Lower leg skin (tissue), 4 donors: ENCODE data around the gene WBP1. TPM values are rescaled to one million over a fixed set of nuclear protein-coding genes. Genes with fewer than 3 reads are reported as not detected.
A peak's percentile ranks its signal among the peaks of the same experiment; 100 is the strongest.

ENCODE experiments used
- DNase-seq, 2 donors: peaks; one replicate each; pipeline ENCODE4 v3.0.0-alpha.2; 2019; ENCODE audit warnings: low spot score in 2 of 2
- H3K4me3 ChIP-seq: fragments of 200-600 bp; sonication (generic); 2 replicates; pipeline ENCODE4 v1.5.1; 2017; ENCODE audit warnings: mild to moderate bottlenecking, low read depth; ENCODE audit not compliant: poor library complexity, severe bottlenecking
- POLR2A ChIP-seq, 2 donors: fragments of 450-650 bp; IDR thresholded peaks; one replicate each; pipeline ENCODE4 v1.6.1; 2016 to 2017; ENCODE audit warnings: antibody characterized with exemption in 2 of 2, mild to moderate bottlenecking in 1 of 2, moderate library complexity in 1 of 2
- WGBS, 2 donors: methylation state at CpG; one replicate each; pipeline ENCODE4 v1.1.5; 2018; 5-methylcytosine and 5-hydroxymethylcytosine counted together
- intact Hi-C: fragments of 100-400 bp; cut with DNase I; formaldehyde crosslinking; loops from one replicate; pipeline ENCODE4 v1.15.0; 2023; ENCODE audit warnings: low total_unique reads
- total RNA-seq, 4 donors: library from RNA; depleted of rRNA; stranded (reverse); fragments of >200 nt; gene quantifications; one replicate each; pipeline ENCODE4 v1.1.0, GENCODE V29; 2016
- TF ChIP-seq, protein P1 (sequence below), 3 donors: fragments of 450-650 bp; IDR thresholded peaks; one replicate each; pipeline ENCODE4 v1.5.1; 2016; ENCODE audit warnings: antibody characterized with exemption in 3 of 3, mild to moderate bottlenecking in 3 of 3, moderate library complexity in 2 of 3

Gene WBP1
- total RNA-seq, 4 donors from 2014 or later: 35.9 to 44.9 (median 38.1) TPM

DNA sequence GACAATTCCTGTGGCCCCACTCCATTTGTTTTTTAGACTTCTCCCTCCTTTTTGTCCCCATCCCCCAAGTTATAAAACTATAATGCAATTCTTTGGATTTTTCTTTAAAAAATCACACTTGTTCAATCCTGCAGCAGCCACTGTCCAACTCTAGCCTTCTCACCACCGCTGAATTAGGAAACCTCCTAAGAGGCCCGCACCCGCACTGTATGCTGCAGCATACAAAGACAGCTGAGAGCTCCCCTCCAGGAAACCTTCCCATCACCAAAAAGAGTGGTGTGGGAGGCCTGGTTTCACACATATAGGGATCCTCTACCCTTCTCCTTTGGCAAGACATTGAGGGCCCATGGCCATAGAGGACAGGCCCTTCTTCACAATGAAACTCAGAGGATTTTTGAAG lies 46.4 kb downstream of the WBP1 start:
- TF ChIP-seq, protein P1, sequence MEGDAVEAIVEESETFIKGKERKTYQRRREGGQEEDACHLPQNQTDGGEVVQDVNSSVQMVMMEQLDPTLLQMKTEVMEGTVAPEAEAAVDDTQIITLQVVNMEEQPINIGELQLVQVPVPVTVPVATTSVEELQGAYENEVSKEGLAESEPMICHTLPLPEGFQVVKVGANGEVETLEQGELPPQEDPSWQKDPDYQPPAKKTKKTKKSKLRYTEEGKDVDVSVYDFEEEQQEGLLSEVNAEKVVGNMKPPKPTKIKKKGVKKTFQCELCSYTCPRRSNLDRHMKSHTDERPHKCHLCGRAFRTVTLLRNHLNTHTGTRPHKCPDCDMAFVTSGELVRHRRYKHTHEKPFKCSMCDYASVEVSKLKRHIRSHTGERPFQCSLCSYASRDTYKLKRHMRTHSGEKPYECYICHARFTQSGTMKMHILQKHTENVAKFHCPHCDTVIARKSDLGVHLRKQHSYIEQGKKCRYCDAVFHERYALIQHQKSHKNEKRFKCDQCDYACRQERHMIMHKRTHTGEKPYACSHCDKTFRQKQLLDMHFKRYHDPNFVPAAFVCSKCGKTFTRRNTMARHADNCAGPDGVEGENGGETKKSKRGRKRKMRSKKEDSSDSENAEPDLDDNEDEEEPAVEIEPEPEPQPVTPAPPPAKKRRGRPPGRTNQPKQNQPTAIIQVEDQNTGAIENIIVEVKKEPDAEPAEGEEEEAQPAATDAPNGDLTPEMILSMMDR (IDR thresholded peaks at IDR 0.05): no peak
- no peak for TF ChIP-seq POLR2A (IDR thresholded peaks at IDR 0.05)
- 95 to 98% methylated on average over 3 of the region's 3 CpGs for WGBS, 2 donors
- intact Hi-C loops: no loop called here
- DNase-seq: no peak
- no peak overlapping the region for H3K4me3 ChIP-seq

GRCh38 chr2:74505448-74506246 lies 47.4 kb downstream of the WBP1 start:
- DNase-seq: no peak
- intact Hi-C loops: no loop called here
- no peak for TF ChIP-seq POLR2A (IDR thresholded peaks at IDR 0.05)
- TF ChIP-seq, protein P1 (IDR thresholded peaks at IDR 0.05): no peak
- 93 to 95% methylated on average over 14 of the region's 14 CpGs for WGBS, 2 donors
- no peak overlapping the region for H3K4me3 ChIP-seq

DNA sequence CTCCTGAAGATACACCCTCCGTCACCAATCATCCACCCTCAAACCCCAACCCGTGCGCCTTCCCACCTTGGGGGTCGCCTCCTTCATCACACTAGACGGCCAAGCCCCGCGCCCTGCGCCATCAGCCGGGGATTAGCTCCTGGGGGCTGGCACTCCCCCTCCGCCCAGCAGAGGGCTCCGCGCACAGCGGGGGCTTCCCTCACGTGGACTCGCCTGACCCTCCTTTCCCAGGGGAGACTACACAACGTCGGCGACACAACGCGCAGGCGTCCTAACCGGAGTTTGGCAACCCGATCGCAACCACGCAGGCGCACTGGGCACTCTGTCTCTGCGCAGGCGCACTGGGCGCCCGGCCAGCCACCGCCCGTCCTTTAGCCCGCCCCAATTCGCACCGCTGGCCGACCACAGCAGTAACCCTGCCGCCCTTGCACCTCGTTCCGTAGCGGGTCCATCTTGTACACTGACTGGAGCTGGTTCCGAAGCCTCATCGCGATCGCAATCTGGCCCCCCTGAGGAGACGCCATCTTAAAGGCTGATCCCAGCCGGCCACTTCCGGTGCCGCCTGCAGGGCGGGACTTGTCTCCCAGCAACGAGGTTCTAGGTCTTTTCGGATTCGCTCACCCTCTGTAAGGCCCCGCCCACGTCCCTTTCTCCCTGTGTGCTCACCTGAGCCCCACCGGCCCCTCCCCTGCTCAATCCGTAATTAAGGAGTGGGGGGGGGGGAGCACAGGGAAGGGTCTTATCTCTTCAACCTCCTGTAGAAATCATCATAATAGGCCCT lies 49.1 kb downstream of the WBP1 start, which contains the start of gene PCGF1:
Gene PCGF1 (minus strand): TSS at position 551 of the 781 bp plus-strand sequence. CDS start 27 bp downstream, at position 524.
- peak; percentile 99 to 100 for DNase-seq
- H3K4me3 ChIP-seq: peak within 1 kb of the TSS; percentile 67
- TF ChIP-seq POLR2A (IDR thresholded peaks at IDR 0.05): no peak
- TF ChIP-seq, protein P1 (IDR thresholded peaks at IDR 0.05): peak in 1 of 3 donors; percentile 27
- intact Hi-C loops: no loop called here
- WGBS, 2 donors: 1% methylated on average over 24 to 46 of the region's 56 CpGs

DNA sequence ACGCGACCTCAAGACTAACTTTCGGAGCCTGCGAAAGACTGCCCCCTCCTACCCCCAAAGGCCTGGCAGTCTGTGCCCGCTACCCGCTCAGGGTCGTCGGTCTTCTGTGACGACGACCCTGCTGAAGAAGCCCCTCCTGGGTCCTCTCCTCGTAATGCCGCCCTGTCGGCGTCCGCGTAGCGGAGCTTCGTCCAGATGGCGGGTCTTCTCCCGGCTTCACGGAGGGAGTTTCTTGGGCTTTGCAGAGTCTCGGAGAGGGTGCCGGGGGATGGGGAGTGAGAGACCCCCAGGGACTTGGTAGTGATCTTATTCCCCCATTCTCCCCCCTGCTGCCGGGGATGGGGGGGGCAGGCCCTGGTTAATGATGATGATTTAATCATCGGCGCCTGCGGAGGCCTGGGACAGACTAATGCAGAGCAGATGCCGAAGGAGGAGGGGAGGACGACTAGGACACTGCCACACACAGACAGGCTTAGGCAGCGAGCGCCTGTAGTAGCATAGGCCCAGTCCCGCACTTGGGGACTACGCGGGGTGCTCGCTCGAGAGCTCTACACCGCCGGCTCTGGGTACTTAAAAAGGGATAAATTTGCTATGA lies 49.8 kb downstream of the WBP1 start:
- no peak for TF ChIP-seq POLR2A (IDR thresholded peaks at IDR 0.05)
- TF ChIP-seq, protein P1 (IDR thresholded peaks at IDR 0.05): no peak
- 7 to 12% methylated on average over 35 to 38 of the region's 38 CpGs for WGBS, 2 donors
- peak overlapping the region; percentile 67 for H3K4me3 ChIP-seq
- no peak for DNase-seq
- intact Hi-C loops: no loop called here

GRCh38 chr2:74510272-74510671 lies 52.0 kb downstream of the WBP1 start:
- TF ChIP-seq, protein P1 (IDR thresholded peaks at IDR 0.05): no peak
- TF ChIP-seq POLR2A (IDR thresholded peaks at IDR 0.05): no peak
- H3K4me3 ChIP-seq: no peak overlapping the region
- intact Hi-C loops: no loop called here
- WGBS, 2 donors: 92 to 96% methylated on average over 4 of the region's 4 CpGs
- no peak for DNase-seq

Other genes starting within 250 kb of the WBP1 start
- gene SLC4A5, start 115.0 kb upstream of the WBP1 start, total RNA-seq: 1 to 10 TPM; 3.0 to 5.6 (median 3.7) TPM
- 100 to 1,000 TPM in 1 of 4 donors, 10 to 100 TPM in 3; 76.5 to 106 (median 95.8) TPM for gene DCTN1, start 78.1 kb upstream of the WBP1 start, total RNA-seq
- gene C2orf81, start 36.8 kb upstream of the WBP1 start, total RNA-seq: 1 to 10 TPM in 3 of 4 donors, under 1 TPM in 1; 0.34 to 2.4 (median 1.2) TPM
- 10 to 100 TPM in 1 of 4 donors, 1 to 10 TPM in 3; 5.5 to 13.3 (median 8.0) TPM for gene WDR54, start 36.7 kb upstream of the WBP1 start, total RNA-seq
- gene RTKN, start 16.5 kb upstream of the WBP1 start, total RNA-seq: 10 to 100 TPM; 44.9 to 71.8 (median 48.3) TPM
- gene INO80B, start 3.4 kb upstream of the WBP1 start, total RNA-seq: 10 to 100 TPM; 19.3 to 39.6 (median 31.8) TPM
- 10 to 100 TPM; 49.5 to 57.4 (median 52.5) TPM for gene MOGS, start 6.9 kb downstream of the WBP1 start, total RNA-seq
- 10 to 100 TPM; 24.9 to 70.0 (median 29.5) TPM for gene MRPL53, start 14.2 kb downstream of the WBP1 start, total RNA-seq
- 10 to 100 TPM; 11.7 to 16.1 (median 13.4) TPM for gene CCDC142, start 24.6 kb downstream of the WBP1 start, total RNA-seq
- 10 to 100 TPM; 18.4 to 26.1 (median 21.9) TPM for gene TTC31, start 24.6 kb downstream of the WBP1 start, total RNA-seq
- 1 to 10 TPM in 1 of 4 donors, under 1 TPM in 1, not detected in 2; 0.55 to 1.2 TPM for gene LBX2, start 41.2 kb downstream of the WBP1 start, total RNA-seq
- 10 to 100 TPM; 13.3 to 38.4 (median 24.1) TPM for gene PCGF1, start 49.3 kb downstream of the WBP1 start, total RNA-seq
- not detected for gene TLX2, start 56.0 kb downstream of the WBP1 start, total RNA-seq
- gene DQX1, start 67.8 kb downstream of the WBP1 start, total RNA-seq: 1 to 10 TPM; 1.9 to 8.0 (median 6.2) TPM
- 100 to 1,000 TPM in 3 of 4 donors, 10 to 100 TPM in 1; 94.0 to 116 (median 112) TPM for gene AUP1, start 71.3 kb downstream of the WBP1 start, total RNA-seq
- 10 to 100 TPM; 22.6 to 28.6 (median 25.2) TPM for gene HTRA2, start 71.5 kb downstream of the WBP1 start, total RNA-seq
- 1 to 10 TPM in 3 of 4 donors, under 1 TPM in 1; 0.17 to 2.5 (median 1.4) TPM for gene LOXL3, start 95.5 kb downstream of the WBP1 start, total RNA-seq
- 1 to 10 TPM; 3.8 to 7.2 (median 4.7) TPM for gene DOK1, start 96.3 kb downstream of the WBP1 start, total RNA-seq
- gene M1AP, start 189.9 kb downstream of the WBP1 start, total RNA-seq: 1 to 10 TPM in 1 of 4 donors, under 1 TPM in 2, not detected in 1; 0.38 to 2.7 (median 0.52) TPM
- gene SEMA4F, start 195.8 kb downstream of the WBP1 start, total RNA-seq: 1 to 10 TPM; 1.6 to 4.5 (median 3.4) TPM